GM12878 (cell line): ENCODE data around the gene IMMP2L.

ENCODE experiments used
- FOS ChIP-seq: IDR thresholded peaks from 3 replicates; pipeline ENCODE4 v1.6.1; 2011; ENCODE audit warnings: borderline replicate concordance; ENCODE audit not compliant: insufficient read length; ENCODE audit errors: extremely low read depth
- NFIC ChIP-seq: IDR thresholded peaks from 2 replicates; pipeline ENCODE4 v1.6.1; 2012; ENCODE audit warnings: low read depth, mild to moderate bottlenecking, inconsistent platforms, low read length, moderate library complexity
- NFYB ChIP-seq: IDR thresholded peaks from 2 replicates; pipeline ENCODE4 v1.6.1; 2011; ENCODE audit warnings: low read depth, mild to moderate bottlenecking, low read length, improper control_type of control experiment, moderate library complexity; ENCODE audit not compliant: insufficient read depth
- SRF ChIP-seq, 2 experiments: IDR thresholded peaks; 2 replicates each; pipeline ENCODE4 v1.6.1; 2011; ENCODE audit warnings: low read depth in 2 of 2, low read length in 2 of 2, mild to moderate bottlenecking in 1 of 2, moderate library complexity in 1 of 2
- SUZ12 ChIP-seq: fragments of 200-600 bp; sonication (generic); IDR thresholded peaks from one replicate; pipeline ENCODE4 v1.6.1; 2018; ENCODE audit warnings: antibody characterized with exemption, mild to moderate bottlenecking; ENCODE audit not compliant: unreplicated experiment
- TAF1 ChIP-seq: IDR thresholded peaks from 2 replicates; pipeline ENCODE4 v1.6.1; 2011; ENCODE audit warnings: mild to moderate bottlenecking, low read depth, low read length, borderline replicate concordance
- TF ChIP-seq, protein P1 (sequence below), 3 experiments: IDR thresholded peaks in 2 of 3; conservative IDR thresholded peaks in 1 of 3; 2 replicates each; pipeline ENCODE4 v1.5.1; 2011; ENCODE audit warnings: low read depth in 3 of 3, low read length in 3 of 3, mild to moderate bottlenecking in 3 of 3, control low read depth in 2 of 3, moderate library complexity in 2 of 3, inconsistent platforms in 1 of 3, mixed read lengths in 1 of 3; ENCODE audit not compliant: control insufficient read depth in 2 of 3, insufficient read depth in 1 of 3; ENCODE audit errors: extremely low read depth in 1 of 3

DNA sequence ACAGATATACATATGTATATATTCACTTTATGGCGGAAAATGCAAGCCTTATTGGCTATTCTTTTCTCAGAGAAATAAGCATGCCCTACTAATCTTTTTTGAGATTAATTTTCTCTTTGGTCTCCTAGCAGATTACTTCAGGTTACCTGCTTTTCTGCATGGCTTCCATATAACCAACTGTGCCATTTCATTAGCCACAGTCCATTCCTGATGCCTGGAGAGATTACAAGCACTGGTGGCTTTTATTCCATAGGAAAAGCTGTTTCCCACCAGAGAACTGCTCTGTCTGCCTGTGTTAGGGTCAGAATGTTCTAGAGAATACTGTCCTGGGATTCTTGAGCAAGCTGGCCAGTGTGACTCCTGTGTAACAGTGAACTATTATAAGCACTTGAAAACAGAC lies 411.6 kb downstream of the IMMP2L start:
- TF ChIP-seq FOS (no peak), NFYB (no peak), TAF1 (no peak), SRF (IDR thresholded peaks at IDR 0.05; ENCODE audit: low read depth in 2 of 2, low read length in 2 of 2) (no peak), SUZ12 (no peak), NFIC (no peak)
- TF ChIP-seq, protein P1, sequence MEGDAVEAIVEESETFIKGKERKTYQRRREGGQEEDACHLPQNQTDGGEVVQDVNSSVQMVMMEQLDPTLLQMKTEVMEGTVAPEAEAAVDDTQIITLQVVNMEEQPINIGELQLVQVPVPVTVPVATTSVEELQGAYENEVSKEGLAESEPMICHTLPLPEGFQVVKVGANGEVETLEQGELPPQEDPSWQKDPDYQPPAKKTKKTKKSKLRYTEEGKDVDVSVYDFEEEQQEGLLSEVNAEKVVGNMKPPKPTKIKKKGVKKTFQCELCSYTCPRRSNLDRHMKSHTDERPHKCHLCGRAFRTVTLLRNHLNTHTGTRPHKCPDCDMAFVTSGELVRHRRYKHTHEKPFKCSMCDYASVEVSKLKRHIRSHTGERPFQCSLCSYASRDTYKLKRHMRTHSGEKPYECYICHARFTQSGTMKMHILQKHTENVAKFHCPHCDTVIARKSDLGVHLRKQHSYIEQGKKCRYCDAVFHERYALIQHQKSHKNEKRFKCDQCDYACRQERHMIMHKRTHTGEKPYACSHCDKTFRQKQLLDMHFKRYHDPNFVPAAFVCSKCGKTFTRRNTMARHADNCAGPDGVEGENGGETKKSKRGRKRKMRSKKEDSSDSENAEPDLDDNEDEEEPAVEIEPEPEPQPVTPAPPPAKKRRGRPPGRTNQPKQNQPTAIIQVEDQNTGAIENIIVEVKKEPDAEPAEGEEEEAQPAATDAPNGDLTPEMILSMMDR (IDR thresholded peaks at IDR 0.05 in 2 of 3, conservative IDR thresholded peaks at IDR 0.05 in 1 of 3; ENCODE audit: control insufficient read depth in 2 of 3, extremely low read depth in 1 of 3, insufficient read depth in 1 of 3, low read depth in 3 of 3, low read length in 3 of 3): no peak
